Measurements from ENCODE around the gene HECTD3.
"Not testable (repeated sequence)": the region's sequence is repeated elsewhere in the genome, so short reads cannot be mapped to it uniquely, and the experiment has no call there.

The HECTD3 gene

GRCh38 chr1:44977372-44977771, 33.8 kb downstream of the HECTD3 start:
- not testable (repeated sequence) for H3K27me3 Mint-ChIP-seq (ENCODE audit: low read depth); H3K4me3 Mint-ChIP-seq; H3K4me1 Mint-ChIP-seq (ENCODE audit: low read depth); H3K9me3 Mint-ChIP-seq; H3K27ac Mint-ChIP-seq
- H3K36me3 Mint-ChIP-seq (ENCODE audit: low read depth), result peaks cover 40% of the 10 kb centered on the region

DNA sequence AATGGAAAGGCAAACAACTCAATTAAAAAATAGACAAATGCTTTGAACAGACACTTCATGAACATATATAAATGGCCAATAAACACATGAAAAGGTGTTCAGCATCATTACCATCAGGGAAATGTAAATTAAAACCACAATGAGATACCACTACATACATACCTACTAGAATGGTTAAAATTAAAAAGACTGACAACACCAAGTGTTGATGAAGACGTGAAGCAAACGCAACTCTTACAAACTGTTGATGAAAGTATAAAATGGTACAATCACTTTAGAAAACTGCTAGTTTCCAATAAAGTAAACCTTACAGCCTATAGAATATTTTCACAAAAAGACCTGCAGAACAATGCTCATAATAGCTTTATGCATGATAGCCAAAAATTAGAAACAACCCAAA, 34.9 kb downstream of the HECTD3 start:
- peaks cover 42% of the 10 kb centered on the region for H3K36me3 Mint-ChIP-seq (ENCODE audit: low read depth)
- H3K4me1 Mint-ChIP-seq (ENCODE audit: low read depth), result peaks cover 4% of the 10 kb centered on the region
- H3K27ac Mint-ChIP-seq, result no peak overlapping the region
- no peak overlapping the region for H3K4me3 Mint-ChIP-seq
- no peaks in the 10 kb centered on the region for H3K27me3 Mint-ChIP-seq (ENCODE audit: low read depth)
- peaks cover 8% of the 10 kb centered on the region for H3K9me3 Mint-ChIP-seq

GRCh38 chr1:44973645-44974044, 37.5 kb downstream of the HECTD3 start:
- Mint-ChIP-seq H3K4me1 (ENCODE audit: low read depth) (peaks cover 4% of the 10 kb centered on the region), H3K36me3 (ENCODE audit: low read depth) (peaks cover 38% of the 10 kb centered on the region), H3K9me3 (peaks cover 8% of the 10 kb centered on the region), H3K27me3 (ENCODE audit: low read depth) (no peaks in the 10 kb centered on the region), H3K27ac (no peak overlapping the region), H3K4me3 (no peak overlapping the region)

DNA sequence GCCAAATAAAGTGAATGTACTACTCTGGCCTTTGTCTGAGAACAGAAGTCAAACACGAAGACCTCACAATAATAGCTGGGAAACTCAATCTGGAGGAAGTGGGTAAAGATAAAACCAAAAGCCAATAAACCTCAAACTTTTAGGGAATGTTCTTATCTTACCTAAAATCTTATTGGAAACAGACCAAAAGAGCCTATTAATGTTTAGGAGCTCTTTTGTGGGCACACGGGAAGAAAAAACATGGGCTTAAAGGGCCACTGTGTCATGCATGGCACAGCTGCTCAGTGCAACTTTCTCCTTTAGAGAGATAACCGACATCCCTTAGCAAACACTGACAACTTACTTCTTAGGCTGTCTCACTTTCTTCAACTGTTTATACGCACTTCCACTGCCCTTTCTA, 40.8 kb downstream of the HECTD3 start:
- no peaks in the 10 kb centered on the region for H3K9me3 Mint-ChIP-seq
- H3K4me1 Mint-ChIP-seq (ENCODE audit: low read depth), result peaks cover 4% of the 10 kb centered on the region
- no peaks in the 10 kb centered on the region for H3K27me3 Mint-ChIP-seq (ENCODE audit: low read depth)
- H3K4me3 Mint-ChIP-seq, result no peak overlapping the region
- H3K36me3 Mint-ChIP-seq (ENCODE audit: low read depth), result peaks cover 11% of the 10 kb centered on the region
- no peak overlapping the region for H3K27ac Mint-ChIP-seq

GRCh38 chr1:44964396-44964795, 46.7 kb downstream of the HECTD3 start:
- H3K4me3 Mint-ChIP-seq, result no peak overlapping the region
- no peaks in the 10 kb centered on the region for H3K4me1 Mint-ChIP-seq (ENCODE audit: low read depth)
- no peaks in the 10 kb centered on the region for H3K27me3 Mint-ChIP-seq (ENCODE audit: low read depth)
- no peak overlapping the region for H3K27ac Mint-ChIP-seq
- H3K9me3 Mint-ChIP-seq, result no peaks in the 10 kb centered on the region
- H3K36me3 Mint-ChIP-seq (ENCODE audit: low read depth), result peaks cover 3% of the 10 kb centered on the region

DNA sequence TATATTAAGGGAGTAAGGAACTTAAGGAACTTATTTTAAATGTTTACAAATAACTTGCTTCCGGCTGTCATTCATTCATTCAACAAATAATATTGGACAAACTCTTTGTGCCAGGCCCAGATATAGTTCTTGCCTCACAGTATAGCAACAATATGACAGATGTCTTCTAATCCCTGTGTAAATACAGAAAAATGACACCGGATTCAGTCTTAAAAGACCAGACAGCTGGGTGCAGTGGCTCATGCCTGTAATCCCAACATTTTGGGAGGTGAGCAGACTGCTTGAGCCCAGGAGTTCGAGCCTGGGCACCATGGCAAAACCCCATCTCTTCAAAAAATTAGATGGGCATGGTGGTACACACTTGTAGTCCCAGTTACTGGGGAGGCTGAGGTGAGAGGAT, 48.4 kb downstream of the HECTD3 start:
- Mint-ChIP-seq H3K4me1 (ENCODE audit: low read depth) (no peaks in the 10 kb centered on the region), H3K36me3 (ENCODE audit: low read depth) (no peaks in the 10 kb centered on the region), H3K9me3 (no peaks in the 10 kb centered on the region), H3K4me3 (no peak overlapping the region), H3K27ac (no peak overlapping the region), H3K27me3 (ENCODE audit: low read depth) (no peaks in the 10 kb centered on the region)

GRCh38 chr1:44962022-44962421, 49.1 kb downstream of the HECTD3 start:
- not testable (repeated sequence) for H3K36me3 Mint-ChIP-seq (ENCODE audit: low read depth); H3K27me3 Mint-ChIP-seq (ENCODE audit: low read depth); H3K4me3 Mint-ChIP-seq; H3K27ac Mint-ChIP-seq; H3K4me1 Mint-ChIP-seq (ENCODE audit: low read depth); H3K9me3 Mint-ChIP-seq

GRCh38 chr1:44957566-44957965, 53.6 kb downstream of the HECTD3 start:
- not testable (repeated sequence) for H3K9me3 Mint-ChIP-seq; H3K4me3 Mint-ChIP-seq; H3K4me1 Mint-ChIP-seq (ENCODE audit: low read depth); H3K36me3 Mint-ChIP-seq (ENCODE audit: low read depth); H3K27ac Mint-ChIP-seq; H3K27me3 Mint-ChIP-seq (ENCODE audit: low read depth)

DNA sequence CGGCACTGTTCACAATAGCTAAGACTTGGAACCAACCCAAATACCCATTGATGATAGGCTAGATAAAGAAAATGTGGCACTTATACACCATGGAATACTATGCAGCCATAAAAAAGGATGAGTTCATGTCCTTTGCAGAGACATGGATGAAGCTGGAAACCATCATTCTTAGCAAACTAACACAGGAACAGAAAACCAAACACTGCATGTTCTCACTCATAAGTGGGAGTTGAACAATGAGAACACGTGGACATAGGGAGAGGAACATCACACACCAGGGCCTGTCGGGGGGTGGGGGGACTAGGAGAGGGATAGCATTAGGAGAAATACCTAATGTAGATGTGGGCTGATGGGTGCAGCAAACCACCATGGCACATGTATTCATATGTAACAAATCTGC, 55.0 kb downstream of the HECTD3 start:
- H3K27ac Mint-ChIP-seq; H3K27me3 Mint-ChIP-seq (ENCODE audit: low read depth); H3K9me3 Mint-ChIP-seq; H3K4me3 Mint-ChIP-seq; H3K36me3 Mint-ChIP-seq (ENCODE audit: low read depth); H3K4me1 Mint-ChIP-seq (ENCODE audit: low read depth): not testable (repeated sequence)

All from T-helper 1 cell treated with Interleukin-12 subunit alpha and Interleukin-12 subunit beta and Interleukin-4 antibody, amounts not matched to agents 30 μg/mL and 1 μg/mL, for 36 hours (primary cell).